PC-3 (cell line): ENCODE measurements around the gene NRDC.

Experiments
- EZH2 ChIP-seq: fragments of 300-600 bp; sonication (generic); IDR thresholded peaks from one replicate; pipeline ENCODE4 v1.6.1; 2017; ENCODE audit warnings: antibody characterized with exemption, mild to moderate bottlenecking, low read length; ENCODE audit not compliant: unreplicated experiment
- EZH2phosphoT487 ChIP-seq: fragments of 300-600 bp; sonication (generic); IDR thresholded peaks from 2 replicates; pipeline ENCODE4 v1.6.1; 2018; ENCODE audit warnings: mild to moderate bottlenecking, antibody characterized with exemption, low read length, borderline replicate concordance
- TF ChIP-seq, protein P1 (sequence below): fragments of 300-600 bp; sonication (generic); conservative IDR thresholded peaks from 2 replicates; pipeline ENCODE4 v1.5.1; 2017; ENCODE audit warnings: antibody characterized with exemption, low read depth, mild to moderate bottlenecking, low read length

DNA sequence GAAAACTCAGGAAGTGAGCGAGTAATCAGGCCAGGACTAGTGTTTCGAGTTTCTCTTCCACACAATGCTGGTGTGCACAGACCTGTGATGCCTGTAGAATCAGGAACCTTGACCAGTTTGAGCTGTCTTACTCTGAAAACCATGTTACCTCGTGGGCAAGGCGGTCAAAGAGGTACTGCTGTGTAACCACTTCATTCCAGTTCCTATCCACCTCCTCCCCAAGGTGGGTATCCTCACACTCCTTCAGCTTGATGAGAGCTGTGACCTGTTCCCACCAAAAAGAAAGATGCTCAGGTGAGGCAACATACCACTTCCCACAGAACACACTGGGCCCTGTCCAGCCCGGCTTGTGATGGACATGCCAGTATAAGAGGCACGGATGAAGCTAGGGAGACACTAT is 88.1 kb downstream of the NRDC start:
- no peak for TF ChIP-seq EZH2phosphoT487
- TF ChIP-seq, protein P1, sequence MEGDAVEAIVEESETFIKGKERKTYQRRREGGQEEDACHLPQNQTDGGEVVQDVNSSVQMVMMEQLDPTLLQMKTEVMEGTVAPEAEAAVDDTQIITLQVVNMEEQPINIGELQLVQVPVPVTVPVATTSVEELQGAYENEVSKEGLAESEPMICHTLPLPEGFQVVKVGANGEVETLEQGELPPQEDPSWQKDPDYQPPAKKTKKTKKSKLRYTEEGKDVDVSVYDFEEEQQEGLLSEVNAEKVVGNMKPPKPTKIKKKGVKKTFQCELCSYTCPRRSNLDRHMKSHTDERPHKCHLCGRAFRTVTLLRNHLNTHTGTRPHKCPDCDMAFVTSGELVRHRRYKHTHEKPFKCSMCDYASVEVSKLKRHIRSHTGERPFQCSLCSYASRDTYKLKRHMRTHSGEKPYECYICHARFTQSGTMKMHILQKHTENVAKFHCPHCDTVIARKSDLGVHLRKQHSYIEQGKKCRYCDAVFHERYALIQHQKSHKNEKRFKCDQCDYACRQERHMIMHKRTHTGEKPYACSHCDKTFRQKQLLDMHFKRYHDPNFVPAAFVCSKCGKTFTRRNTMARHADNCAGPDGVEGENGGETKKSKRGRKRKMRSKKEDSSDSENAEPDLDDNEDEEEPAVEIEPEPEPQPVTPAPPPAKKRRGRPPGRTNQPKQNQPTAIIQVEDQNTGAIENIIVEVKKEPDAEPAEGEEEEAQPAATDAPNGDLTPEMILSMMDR, result no peak
- TF ChIP-seq EZH2, result no peak
